GM10248 (cell line): ENCODE data around the gene MTMR12.
"Not testable (repeated sequence)": the region's sequence is repeated elsewhere in the genome, so short reads cannot be mapped to it uniquely, and the experiment has no call there.

Experiments used
- CTCF ChIA-PET: fragments of 300-600 bp; sonication (Branson Sonifier 250); formaldehyde crosslinking; extraction: SDS; loops from one replicate; lab custom pipeline; 2021; ENCODE audit warnings: antibody characterized with exemption; lab: Yijun Ruan, JAX
- POLR2A ChIA-PET: fragments of 350-650 bp; sonication (Branson Sonifier 250); formaldehyde crosslinking; extraction: SDS; loops from one replicate; lab custom pipeline; 2020; ENCODE audit warnings: antibody characterized with exemption; lab: Yijun Ruan, JAX
- DNase-seq: peaks from one replicate; pipeline ENCODE4 v3.0.0; 2012; ENCODE audit errors: extremely low spot score
- CTCF ChIP-seq: IDR thresholded peaks from 2 replicates; pipeline ENCODE4 v1.5.1; 2012; ENCODE audit warnings: mild to moderate bottlenecking, low read depth; ENCODE audit errors: extremely low read depth, missing control alignments, control extremely low read depth

The MTMR12 gene

DNA sequence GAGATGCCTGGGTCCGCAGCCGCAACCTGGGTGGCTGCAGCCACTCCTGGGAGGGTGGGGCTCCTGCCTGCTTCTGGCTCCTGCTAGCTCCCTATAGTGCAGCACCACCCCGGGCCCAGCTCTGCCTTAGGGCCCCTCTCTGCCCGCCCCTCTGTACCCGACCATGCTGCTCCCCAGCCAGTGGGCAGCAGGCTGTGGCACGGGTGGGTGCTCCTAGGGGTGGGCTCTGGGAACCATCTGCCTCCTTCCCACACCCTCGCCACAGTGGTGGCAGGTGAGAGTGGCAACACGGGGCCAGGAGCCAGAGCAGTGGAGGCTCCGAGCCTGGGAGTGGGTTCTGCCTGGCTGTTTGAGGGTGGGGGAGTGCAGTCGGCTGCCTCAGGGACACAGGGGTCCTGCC is 7.8 kb upstream of the MTMR12 start:
- CTCF ChIA-PET, result interaction anchor here (3.2 to 3.4 kb wide), 2 partner anchors 9 to 88 kb away, joined by 10 to 37 read pairs; no protein-coding TSS in a partner anchor

DNA sequence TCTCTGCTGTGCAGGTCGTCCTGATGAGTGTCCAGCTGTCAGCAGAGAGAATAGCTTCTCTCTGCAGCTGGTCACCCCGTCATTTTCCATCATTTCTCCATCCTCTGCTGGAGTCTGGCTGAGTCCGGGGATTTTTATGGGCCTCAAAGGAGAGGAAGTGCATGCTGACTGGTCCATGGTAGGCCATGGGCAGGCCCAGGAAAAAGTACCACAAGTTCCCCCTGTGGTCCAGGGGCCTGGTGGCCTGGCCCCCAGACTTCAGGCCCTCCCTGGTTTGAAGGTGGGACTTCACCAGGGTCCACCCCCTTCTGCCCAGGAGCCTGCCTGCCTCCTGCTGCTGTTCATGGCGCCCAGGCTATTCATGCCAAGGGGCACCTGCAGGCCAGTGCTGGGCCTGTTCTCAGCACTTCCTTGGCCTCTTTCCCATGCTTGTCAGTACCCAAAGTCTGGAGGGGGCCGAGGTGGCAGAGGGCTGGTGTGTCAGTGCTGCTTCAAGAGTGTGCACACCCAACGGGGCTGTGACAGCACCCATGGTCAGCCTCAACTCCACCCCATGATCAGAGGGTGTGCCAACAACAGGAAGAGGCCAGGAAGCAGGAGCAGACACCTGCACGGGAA is 7.3 kb upstream of the MTMR12 start:
- DNase-seq, result no peak
- CTCF ChIA-PET, result interaction anchor here (1.4 to 3.4 kb wide), 3 partner anchors 9 to 87 kb away, joined by 4 to 37 read pairs (median 10); no protein-coding TSS in a partner anchor
- no peak for TF ChIP-seq CTCF
- POLR2A ChIA-PET, result no interaction called here

More for the DNA sequence above, 7.8 kb upstream of the MTMR12 start:
- TF ChIP-seq CTCF, result no peak
- POLR2A ChIA-PET, result no interaction called here
- DNase-seq, result no peak

DNA sequence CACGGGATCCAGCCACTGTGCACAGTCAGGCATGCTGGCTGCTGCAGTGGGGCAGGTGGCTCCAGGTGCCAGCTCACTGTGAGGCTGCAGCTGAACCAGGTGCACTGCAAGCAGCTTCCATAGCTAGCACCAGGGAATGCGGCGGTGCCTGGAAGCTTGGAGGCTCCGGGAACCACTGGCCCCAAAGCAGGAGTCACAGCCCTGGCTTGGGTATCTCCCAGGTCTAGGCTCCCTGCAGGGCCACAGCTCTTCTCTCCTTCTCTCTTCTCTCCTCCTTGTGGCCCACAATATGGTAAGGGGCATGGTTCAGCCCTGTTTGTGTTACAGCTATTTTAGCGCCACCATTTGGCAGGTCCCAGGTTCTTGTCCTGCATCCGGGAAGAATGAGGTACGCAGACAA is 6.7 kb upstream of the MTMR12 start:
- ChIA-PET CTCF (interaction anchor here (1.4 to 3.4 kb wide), 3 partner anchors 10 to 87 kb away, joined by 4 to 37 read pairs (median 10); no protein-coding TSS in a partner anchor), POLR2A (no interaction called here)
- no peak for TF ChIP-seq CTCF
- no peak for DNase-seq

DNA sequence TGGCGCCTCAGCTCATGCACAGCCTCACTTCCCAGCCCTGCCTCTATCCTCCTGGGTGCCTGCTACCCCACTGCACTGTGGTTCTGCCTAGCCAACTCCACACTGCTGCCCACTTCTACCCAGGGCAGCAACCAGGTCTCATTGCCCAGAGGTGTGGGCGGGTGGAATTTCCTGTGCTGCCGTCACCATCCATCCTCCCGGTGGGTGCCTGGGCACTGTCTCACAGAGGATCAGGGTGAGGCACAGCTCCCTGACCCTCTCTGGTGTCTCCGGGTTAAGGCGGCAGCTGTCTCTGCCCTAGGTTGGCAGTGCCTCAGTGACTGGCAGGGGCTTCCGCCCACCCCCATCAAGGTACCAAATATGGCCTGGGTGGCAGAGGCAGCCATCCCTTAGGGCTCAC is 4.3 kb upstream of the MTMR12 start:
- no peak for TF ChIP-seq CTCF
- POLR2A ChIA-PET, result no interaction called here
- no peak for DNase-seq
- CTCF ChIA-PET, result interaction anchor here (3.2 to 3.4 kb wide), 2 partner anchors 13 to 84 kb away, joined by 10 to 15 read pairs; no protein-coding TSS in a partner anchor

GRCh38 chr5:32315221-32316014 is 2.7 kb upstream of the MTMR12 start:
- ChIA-PET POLR2A (no interaction called here), CTCF (interaction anchor here (1.4 to 3.2 kb wide), 2 partner anchors 14 kb away, joined by 9 to 15 read pairs; no protein-coding TSS in a partner anchor)
- no peak for DNase-seq
- TF ChIP-seq CTCF, result no peak

GRCh38 chr5:32314658-32315057 is 1.9 kb upstream of the MTMR12 start:
- ChIA-PET CTCF (interaction anchor here (1.4 kb wide), 1 partner anchor 14 kb away, joined by 9 read pairs; no protein-coding TSS in a partner anchor), POLR2A (no interaction called here)
- DNase-seq, result no peak
- no peak for TF ChIP-seq CTCF

- ChIA-PET POLR2A (interaction anchor here (0.6 kb wide), 1 partner anchor 669 kb away, joined by 3 read pairs; no protein-coding TSS in a partner anchor), CTCF (interaction anchor here (1.4 kb wide), 2 partner anchors 15 to 81 kb away, joined by 3 to 9 read pairs; no protein-coding TSS in a partner anchor)
Measured at GRCh38 chr5:32314152-32314488, 1.4 kb upstream of the MTMR12 start.

More at GRCh38 chr5:32314152-32314488, 1.4 kb upstream of the MTMR12 start:
- not testable (repeated sequence) for DNase-seq
